GM12875 (cell line): ENCODE data around the gene EGFL7.

Source experiments
- H3K4me3 ChIP-seq: one replicate; pipeline ENCODE4 v1.5.1; 2011; ENCODE audit warnings: low read depth, low read length, control low read depth
- CTCF ChIP-seq: IDR thresholded peaks from 2 replicates; pipeline ENCODE4 v1.5.1; 2011; ENCODE audit warnings: low read depth, mild to moderate bottlenecking, control low read depth, inconsistent platforms, low read length, moderate library complexity, borderline replicate concordance; ENCODE audit not compliant: insufficient read depth

EGFL7 gene

GRCh38 chr9:136666372-136667213 lies 3.9 kb downstream of the EGFL7 start:
- no peak overlapping the region for H3K4me3 ChIP-seq
- no peak for TF ChIP-seq CTCF

GRCh38 chr9:136667214-136667939 lies 4.7 kb downstream of the EGFL7 start:
- no peak for TF ChIP-seq CTCF
- H3K4me3 ChIP-seq: no peak overlapping the region

- no peak overlapping the region for H3K4me3 ChIP-seq
- TF ChIP-seq CTCF: no peak
Observed at GRCh38 chr9:136667940-136668760, 5.4 kb downstream of the EGFL7 start.

GRCh38 chr9:136668983-136669790 lies 6.5 kb downstream of the EGFL7 start:
- H3K4me3 ChIP-seq: no peak overlapping the region
- TF ChIP-seq CTCF: no peak

GRCh38 chr9:136669791-136670464 lies 7.2 kb downstream of the EGFL7 start:
- no peak for TF ChIP-seq CTCF
- no peak overlapping the region for H3K4me3 ChIP-seq

- H3K4me3 ChIP-seq: no peak overlapping the region
- no peak for TF ChIP-seq CTCF
Observed at GRCh38 chr9:136670576-136671253, 8.0 kb downstream of the EGFL7 start.
